Stimulated activated CD8-positive, alpha-beta memory T cell treated with anti-CD3 and anti-CD28 coated beads, Interleukin-2, amount 100 ng/mL, for 48 hours (primary cell): ENCODE measurements around the gene NRG2.

Experiments
- DNase-seq, 2 donors: peaks; one replicate each; pipeline ENCODE4 v3.0.0-alpha.2; 2020; ENCODE audit warnings: low read depth in 2 of 2

The NRG2 gene

DNA sequence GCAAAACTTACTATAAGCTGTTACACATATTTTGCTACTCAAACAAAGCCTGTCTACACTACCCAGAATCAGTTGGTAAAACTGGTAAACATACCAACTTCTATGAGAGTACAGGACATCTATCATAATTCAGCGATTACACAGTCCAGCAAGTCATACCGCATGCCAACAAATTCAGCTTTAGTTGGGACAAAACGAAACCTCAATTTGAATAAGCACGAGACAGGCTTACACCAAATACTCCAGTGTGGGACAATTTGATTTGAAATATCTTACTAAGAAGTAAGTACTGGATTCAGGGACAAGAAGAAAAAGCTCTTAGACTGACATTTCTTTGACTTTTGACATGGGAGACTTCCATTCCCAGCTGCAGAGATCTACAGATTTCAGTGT is 2.0 kb downstream of the NRG2 start:
- no peak for DNase-seq

DNA sequence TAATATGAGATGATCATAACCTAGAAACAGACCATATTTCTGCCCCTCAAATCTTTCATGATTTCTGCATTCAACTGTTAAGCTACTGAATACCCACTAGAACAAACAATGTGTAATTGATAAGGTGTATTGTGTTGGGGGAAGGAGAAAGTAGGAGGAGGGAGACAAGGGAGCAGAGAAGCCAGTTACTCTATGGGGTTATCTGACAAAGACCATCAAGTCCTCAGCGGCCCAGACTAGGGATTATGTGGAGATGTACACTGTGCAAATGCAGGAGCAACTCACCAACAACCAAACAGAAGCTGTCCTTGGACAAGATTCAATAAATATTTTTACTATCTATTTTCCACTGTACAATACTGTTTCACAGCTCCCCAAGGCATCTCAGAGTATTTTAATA is 2.7 kb downstream of the NRG2 start:
- DNase-seq: no peak

DNA sequence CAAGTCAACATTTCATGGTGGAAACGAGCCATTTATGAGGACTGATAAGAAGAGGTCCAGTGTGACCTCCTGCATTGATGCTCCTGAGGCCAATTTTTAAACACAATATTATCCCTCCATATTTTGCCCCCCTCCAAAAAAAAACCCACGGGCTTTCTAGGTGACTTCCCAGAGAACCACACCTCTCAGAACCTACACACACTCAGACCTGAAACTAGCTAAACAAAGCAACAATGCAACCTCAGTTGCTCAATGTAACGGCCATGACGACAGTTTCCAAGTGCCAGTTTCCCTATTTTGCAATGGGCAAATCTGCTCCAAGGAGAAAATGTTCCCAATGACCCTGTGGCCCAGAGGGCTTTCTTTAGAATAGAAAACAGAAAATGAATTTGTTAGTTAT is 3.5 kb downstream of the NRG2 start:
- DNase-seq: no peak

DNA sequence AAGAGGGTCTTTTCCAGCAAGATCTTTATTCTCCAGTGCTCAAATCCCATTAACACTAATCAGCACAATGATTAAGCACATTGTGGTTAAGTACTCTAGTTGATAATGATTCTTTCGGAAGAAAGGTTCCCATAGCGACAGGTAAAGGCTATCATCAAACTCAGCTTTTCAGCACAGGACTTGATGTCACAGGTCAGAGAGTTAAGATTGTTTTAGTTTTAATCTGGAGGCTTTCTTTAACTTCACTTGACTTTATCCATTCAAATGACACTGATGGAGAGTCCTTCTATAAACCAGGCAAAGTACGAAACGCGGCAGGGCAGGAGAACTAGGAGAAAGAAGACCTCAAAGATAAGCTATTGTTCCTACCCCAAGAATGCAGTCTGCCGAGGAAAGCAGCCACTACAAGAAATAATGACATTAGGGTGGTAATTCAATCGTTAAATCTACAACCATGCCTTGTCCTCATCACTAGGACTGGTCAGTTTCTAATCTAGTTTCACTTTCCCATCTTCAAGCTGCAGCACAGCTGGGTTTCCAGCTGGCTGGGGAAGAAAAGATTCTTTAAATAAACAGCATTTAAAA is 4.6 kb downstream of the NRG2 start:
- DNase-seq: no peak

DNA sequence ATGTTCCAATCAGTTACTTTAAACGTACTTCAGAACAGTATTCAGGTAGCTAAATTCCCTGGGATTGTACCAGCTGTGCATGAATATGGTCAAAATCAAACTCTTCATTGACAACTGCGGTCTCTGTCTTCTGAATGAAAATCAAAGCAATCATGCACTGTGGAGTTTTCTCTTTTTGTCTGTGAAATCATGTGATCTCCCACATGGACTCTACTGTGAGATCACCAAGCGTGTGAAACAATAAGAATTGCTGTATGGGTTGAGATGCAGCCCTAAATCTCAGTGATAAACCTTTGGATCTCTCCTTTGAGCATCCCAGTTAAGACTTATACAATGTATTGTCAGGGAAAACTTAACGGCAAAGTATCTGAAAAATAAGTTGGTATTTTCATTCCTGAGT is 6.1 kb downstream of the NRG2 start:
- no peak for DNase-seq

DNA sequence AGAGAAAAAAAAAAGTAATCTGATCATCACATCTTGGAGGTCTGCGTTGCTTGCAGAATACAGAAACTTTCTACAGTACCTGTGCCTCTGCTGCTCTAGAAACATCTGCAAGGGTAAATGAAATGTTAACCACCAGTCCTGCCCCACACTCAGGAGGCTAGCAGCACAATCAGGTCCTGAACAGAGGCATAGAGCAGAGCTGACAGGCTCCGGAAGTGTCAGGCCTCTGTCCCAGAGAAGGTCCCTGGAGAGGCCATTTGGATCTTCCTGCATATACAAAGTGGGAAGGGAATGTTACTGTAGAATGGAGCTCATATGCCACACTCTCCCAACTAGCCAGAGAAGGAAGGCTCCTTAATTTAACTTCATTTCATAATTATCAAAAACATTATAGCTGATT is 7.2 kb downstream of the NRG2 start:
- no peak for DNase-seq

DNA sequence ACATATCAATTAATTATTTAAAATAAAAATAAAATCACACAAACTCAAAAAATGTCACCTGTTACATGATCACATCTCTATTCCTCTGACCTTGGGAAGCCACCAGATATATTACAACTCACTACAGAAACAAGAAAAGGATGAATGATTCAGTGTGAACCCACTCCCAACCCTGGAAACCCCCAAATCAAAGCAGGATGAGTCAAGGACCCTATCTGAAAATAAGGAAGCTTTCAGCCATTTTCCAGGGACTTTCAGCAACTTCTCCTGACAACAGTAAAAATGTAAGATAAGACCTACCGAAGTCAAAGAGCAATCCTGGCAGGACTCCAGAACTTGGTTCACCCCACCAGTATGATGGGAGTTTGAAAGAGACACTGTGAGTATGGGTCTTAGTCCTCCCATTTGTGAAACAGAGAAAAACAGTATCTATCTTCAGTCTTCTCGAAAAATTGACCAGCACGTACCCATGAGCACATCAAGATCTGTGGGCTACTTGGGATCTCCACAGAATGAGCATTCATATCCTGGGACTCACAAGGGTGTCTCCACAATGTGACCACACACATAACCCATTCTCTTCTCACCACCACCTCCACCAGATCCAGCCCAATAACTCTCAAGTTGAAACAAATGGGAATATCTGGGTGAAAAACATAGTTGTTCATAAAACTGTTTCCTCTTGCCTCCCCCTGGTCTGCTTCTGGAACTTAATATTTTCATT is 9.9 kb downstream of the NRG2 start:
- no peak for DNase-seq

DNA sequence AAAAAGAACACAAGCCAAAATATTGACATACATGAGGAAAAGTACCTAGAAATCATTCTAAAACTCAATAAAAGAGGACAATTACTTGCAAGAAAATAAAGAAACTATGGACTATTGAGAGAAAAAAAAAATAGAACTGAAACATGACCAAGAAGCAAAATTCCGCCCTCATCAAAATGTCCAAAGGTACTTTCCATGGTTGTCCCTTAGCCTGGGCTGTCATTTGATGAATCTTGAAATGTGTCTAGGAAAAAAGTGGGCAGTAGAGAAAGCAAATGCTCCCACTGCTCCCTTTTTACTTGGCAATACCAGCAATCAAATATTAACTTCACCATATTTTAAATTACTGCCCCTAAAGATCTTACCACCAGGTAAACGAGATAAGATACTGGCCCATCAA is 10.8 kb downstream of the NRG2 start:
- DNase-seq: no peak

DNA sequence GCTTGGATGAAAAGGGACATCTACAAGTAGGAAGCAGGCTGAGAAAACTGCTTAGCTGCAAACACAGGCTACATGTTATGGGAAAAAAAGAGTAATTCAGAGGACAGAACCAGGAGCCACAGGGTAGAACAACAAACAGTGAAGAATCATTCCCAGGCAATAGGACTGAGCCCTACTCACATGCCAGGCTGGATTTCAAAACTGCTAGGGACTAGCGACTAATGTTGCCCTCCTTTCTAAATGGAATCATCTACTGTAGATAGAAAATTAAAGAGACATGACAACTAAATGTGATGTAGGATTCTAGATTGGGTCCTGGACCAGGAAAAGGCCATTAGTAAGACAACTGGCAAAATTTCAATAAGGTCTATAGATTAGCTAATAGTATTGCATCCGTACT is 15.3 kb downstream of the NRG2 start:
- DNase-seq: no peak

DNA sequence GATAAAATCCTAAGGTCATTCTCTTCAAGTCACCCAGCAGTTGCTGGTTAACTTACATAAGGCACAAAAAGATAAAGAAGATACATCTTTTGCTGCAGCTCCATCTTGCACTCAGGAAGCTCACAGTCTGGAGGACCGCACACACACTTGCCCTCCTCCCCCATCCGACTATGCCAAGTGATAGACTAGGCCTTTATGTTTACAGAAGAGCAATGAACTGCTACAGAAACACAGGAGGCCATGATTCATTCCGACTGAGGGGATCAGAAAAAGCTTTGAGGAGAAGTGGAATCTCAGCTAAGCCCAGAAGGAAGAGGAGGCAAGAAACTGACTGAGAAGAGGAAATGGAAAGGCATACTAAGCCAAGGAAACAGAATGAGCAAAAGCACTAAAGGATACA is 17.4 kb downstream of the NRG2 start:
- DNase-seq: no peak

DNA sequence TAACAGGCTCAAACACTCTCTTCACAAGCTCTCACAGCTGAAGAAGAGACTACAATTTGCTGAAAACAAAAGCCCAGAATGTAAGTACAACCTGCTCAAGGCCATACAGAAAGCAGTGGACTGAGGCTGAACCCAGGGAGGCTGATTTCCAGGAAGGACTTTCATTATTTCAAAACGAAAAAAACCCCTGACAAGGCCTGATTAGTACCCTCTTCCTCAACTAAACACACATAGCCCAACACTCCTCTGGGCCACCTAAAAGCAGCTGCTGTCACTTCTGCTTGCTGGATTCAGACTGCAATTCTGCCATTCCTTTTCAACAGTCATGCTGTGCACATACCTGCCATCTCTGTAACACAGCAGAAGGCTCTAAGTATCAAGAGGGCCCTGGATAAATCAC is 18.2 kb downstream of the NRG2 start:
- DNase-seq: no peak

DNA sequence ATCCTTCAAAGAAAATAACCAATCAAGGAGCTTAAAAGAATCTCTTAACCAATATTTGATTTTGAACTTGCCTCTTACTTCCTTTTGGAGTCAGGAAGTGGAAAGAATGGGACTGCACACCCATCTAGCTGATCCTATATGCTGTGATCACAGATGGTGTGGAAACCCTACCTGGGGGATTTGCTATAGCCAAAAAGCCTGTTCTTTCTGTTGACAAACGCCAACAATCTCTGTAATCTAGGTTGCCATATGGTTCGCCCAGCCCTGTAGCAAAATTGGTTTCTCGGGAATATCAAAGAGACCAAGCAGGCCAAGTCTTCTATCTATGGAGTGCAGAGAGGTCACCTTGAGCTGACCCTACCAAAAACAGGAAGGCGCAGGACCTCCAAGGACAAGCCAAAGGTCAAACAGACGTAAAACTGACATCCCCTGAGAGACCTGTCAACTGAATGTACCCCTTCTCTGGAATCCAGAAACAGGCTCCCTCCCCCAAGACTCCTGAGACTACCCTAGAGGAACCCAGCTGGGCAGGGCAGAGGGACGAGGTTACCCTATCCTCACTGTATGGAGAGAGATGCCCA is 19.4 kb downstream of the NRG2 start:
- DNase-seq: no peak

DNA sequence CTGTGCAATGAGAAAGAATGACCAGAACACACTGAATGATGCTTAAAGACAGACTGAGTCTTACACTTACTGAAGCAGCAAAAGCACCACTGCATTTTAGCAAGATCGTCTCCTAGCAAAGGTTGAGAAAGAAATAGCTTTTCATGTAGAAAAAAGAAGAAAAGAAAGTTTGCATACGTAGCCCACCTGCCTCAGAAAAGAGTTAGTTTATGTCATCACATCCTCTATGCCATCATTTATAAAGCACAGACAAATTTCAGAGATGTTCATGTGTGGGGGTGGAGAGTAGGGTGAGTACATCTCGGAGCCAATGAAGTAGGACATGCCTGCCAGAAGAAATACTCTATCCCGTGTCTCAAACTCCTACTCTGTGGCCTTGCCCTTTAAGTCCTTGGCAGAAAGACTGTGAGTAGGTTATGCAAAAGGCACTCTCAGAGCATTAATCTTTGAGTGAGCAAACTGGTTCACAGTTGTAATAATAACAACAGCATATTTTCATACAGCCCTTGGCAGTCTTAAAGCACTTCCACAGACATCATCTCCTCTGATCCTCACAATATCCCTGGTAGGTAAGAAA is 22.4 kb downstream of the NRG2 start:
- no peak for DNase-seq

DNA sequence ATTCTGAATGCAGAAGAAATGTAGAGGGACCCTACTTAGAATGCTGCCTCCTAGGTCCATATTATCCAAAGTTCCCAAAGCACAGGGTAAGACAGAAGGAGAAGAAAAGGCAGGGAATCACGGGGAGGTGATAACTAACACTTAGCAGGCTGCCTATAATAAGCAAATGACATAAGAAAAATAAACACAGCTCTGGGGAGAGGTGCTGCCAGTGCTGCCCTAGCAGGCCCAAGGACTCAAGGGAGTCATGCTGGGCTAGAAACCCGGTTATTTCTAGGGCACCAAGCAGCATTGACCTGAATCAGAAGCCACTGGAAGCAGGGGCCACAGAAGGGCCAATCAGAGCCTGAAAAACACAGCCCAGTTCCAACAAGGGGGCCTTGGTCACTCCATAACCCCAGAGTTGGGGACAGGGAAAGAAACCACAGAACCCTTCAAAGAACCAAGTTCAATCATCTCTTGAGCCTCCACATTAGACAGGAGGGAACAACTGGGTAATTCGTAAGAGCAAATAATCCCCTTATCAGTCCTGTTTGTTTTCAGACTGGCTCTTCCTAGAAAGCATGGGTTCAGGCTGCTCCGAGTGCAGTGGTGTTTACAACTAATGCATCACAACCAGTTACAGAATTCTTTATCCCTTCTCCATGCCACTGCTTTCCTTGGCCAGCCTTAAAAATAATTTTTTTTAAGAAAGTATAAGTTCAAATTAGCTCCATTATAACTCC is 24.0 kb downstream of the NRG2 start:
- DNase-seq: no peak

DNA sequence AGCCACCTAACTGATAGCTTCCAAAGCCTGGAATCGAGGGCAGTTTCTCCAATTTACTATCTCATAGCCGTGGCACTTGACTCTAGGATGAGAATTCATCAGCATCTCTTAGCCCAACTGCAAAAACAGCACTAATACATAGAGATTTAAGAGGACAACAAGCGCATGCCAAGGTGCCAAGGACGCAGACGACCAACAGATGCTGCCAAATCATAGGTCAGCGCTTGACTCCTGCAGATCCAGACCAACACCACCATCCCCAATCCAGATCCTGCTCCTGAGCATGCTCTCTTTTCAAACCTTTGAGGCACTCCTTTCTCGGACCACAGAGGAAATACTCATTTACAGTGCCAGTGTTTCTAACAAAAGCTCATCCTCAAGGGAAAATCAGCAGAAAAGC is 24.6 kb downstream of the NRG2 start:
- no peak for DNase-seq

DNA sequence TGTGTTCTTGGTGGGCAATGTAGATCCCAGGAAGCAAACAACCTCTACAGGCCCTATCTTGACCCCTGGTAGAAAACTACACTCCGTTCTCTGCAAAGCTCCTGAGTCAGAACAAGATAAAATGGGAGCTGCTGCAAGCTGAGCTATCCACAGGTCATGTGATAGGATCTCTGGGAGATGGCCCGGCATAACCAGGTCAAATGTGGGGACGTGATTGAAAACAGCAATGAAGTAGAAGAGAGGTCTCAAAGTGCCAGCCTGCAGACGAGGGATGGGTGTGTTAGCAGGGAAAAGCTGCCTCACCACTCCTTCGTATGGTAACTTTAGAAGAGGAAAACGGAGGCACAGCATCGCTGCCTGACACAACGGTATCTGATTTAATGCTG is 25.0 kb downstream of the NRG2 start:
- no peak for DNase-seq

DNA sequence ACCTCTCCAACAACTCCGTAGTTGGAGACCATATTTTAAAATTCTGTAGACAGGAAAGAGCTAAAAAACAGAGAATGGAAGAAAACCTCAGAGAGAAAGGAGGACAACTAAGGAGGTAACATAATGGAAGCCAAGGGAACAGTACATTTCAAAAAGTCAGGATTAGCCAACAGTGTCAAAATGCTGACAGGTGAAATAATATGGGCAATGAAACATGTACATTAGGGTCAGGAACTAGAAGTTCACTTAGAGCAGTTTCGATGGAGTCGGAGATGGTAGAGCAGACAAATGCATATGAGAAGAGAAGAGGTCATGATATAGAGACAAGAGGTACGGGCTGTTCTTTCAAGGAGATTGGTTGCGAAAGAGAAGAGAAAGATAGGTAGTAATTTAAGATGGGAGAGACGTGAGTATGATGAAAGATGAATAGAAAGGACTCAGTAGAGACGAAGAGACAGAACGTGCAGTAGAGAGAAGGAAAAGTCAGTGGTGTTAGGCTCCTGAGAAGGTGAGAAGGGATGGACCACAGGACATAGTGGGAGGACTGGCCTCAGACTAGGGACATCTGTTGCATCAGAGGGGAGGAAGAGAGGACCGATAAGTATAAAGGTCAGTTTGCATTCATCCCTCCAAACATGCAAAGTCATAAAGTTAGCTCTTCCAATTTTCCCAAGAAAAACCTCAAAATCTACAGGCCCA is 25.6 kb downstream of the NRG2 start:
- no peak for DNase-seq

DNA sequence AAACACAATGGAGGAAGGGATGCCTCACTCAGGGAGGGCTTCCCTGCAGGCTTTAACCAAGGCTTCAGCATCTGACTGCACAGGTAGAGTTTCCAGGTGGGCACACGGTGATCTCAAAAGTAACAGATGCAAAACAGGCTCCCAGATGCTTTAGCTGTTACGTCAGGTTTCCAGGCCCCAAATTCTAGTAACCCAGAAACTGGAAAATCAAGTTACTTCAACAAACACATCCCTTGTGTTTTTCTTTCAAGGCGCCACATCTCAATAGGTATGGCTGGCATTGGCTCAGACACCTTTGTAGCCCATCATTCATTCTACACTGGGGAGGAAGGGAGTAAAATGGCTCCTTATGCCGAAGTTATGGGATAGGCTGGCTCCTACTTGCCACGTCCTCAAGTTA is 27.4 kb downstream of the NRG2 start:
- DNase-seq: no peak

DNA sequence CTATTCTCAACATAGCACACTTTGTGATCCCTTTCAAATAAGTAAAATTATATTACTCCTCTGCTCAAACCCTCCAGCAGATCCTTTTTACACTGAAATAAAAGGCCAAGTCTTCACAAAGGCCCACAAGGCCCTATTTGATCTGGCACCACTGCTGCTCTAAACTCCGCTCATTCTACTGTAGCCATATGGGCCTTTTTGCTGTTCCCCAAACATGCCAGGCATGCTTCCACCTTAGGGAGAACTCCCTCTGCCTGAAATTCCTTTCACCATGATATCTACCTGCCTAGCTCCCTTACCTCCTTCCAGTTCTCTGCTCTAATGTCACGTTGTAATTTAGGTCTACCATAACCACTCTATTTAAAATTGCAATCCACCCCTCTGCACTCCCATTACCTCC is 28.3 kb downstream of the NRG2 start:
- no peak for DNase-seq

DNA sequence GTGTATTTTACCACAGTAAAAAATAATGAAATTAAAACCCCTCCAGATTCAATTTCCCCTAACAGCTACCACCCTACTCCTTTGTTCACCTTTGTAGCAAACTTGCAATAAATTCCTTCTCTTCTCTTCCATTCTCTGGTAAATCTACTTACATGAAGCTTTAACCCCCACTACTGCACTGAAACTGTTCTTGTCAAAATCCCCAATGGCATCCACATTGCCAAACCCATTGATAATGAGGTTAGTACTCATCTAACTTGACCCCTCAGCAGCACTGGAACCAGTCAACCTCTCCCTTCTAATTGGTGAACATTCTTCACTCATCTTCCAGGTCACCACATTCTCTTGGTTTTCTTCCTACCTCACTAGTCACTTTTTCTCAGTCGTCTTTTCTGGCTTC is 29.6 kb downstream of the NRG2 start:
- no peak for DNase-seq

DNA sequence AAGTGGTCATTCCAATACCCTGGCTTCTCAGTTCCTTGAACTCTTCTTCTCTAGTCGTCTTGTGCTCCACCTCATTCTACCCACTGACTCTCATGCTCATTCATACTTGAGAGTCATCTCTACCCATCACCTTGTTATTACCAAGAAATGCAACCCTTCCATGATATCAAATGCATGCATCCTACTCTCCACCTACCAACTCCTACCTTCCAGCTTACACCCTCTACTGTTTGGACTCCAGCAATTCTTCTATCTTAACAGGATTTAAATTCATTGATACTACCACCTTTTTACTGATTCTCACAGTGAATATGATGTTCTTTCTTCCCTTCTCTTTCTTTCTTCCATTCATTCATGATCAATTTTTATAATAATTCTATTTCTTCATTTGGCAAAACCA is 30.7 kb downstream of the NRG2 start:
- DNase-seq: no peak

DNA sequence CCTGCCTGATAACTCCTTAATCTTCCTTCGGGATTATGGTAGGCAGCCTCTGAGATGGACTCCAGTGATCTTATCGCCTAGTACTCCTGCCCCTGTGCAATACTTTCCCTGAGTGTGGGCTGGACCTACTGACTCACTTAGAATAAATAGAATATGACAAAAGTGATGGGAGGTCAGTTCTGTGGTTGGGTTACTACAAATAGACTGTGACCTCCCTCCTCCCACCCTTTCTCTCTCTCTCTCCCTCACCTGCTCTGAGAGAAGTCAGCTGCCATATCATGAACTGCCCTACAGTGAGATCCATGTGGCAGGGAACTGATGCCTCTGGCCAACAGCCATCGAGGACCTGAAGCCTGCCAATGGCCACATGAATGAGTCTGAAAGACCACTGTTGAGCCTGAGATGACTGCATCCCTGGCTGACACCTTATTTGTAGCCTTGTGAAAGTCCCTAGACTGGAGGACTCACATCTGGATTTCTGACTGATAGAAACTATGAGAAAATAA is 31.7 kb downstream of the NRG2 start:
- DNase-seq: no peak
